ENCODE measurements around the gene SYNDIG1. TPM values are rescaled to one million over a fixed set of nuclear protein-coding genes. Genes with fewer than 3 reads are reported as not detected.

SYNDIG1 gene
- total RNA-seq, 2 experiments from 2014 or later = not detected

GRCh38 chr20:24479106-24479505 lies 9.7 kb downstream of the SYNDIG1 start:
- H3K4me3 ChIP-seq (ENCODE audit: low read depth, low read length, poor library complexity, severe bottlenecking) = no peak overlapping the region
- no peak for DNase-seq (ENCODE audit: low spot score)
- ChIA-PET POLR2A (no interaction called here), CTCF (ENCODE audit: unreplicated experiment) (no interaction called here)
- intact Hi-C loops (cut with micrococcal nuclease; ENCODE audit: unreplicated experiment) = no loop called here
- H3K27ac ChIP-seq (ENCODE audit: low read depth, low read length, poor library complexity, severe bottlenecking) = no peak overlapping the region
- TF ChIP-seq EZH2phosphoT487 (IDR thresholded peaks at IDR 0.05; ENCODE audit: borderline replicate concordance, low read depth, low read length) (no peak), CTCF (conservative IDR thresholded peaks at IDR 0.05; ENCODE audit: low read length) (no peak)
- no peaks in the 10 kb centered on the region for H3K9me2 ChIP-seq (ENCODE audit: insufficient read depth, low read length)
- no TSS peak for BruUV-seq (replicated peaks)
- no peak overlapping the region for H2AFZ ChIP-seq (ENCODE audit: low read length)
- no peaks in the 10 kb centered on the region for H3K4me1 ChIP-seq (ENCODE audit: insufficient read depth, low read length, poor library complexity, severe bottlenecking)
- H3K4me2 ChIP-seq (ENCODE audit: low read length) = no peak overlapping the region
- no peaks in the 10 kb centered on the region for H4K20me1 ChIP-seq (ENCODE audit: insufficient read depth, low read length)
- no peaks in the 10 kb centered on the region for H3K9me3 ChIP-seq (ENCODE audit: low read length)
- H3K79me2 ChIP-seq (ENCODE audit: insufficient read depth, low read depth, low read length) = no peaks in the 10 kb centered on the region
- H3K36me3 ChIP-seq (ENCODE audit: insufficient read depth, low read length) = no peaks in the 10 kb centered on the region

- BruUV-seq (replicated peaks) = no TSS peak
- no peak for TF ChIP-seq CTCF (conservative IDR thresholded peaks at IDR 0.05; ENCODE audit: low read length)
- TF ChIP-seq EZH2phosphoT487 (IDR thresholded peaks at IDR 0.05; ENCODE audit: borderline replicate concordance, low read depth, low read length) = no peak
- intact Hi-C loops (cut with micrococcal nuclease; ENCODE audit: unreplicated experiment) = no loop called here
Measured at GRCh38 chr20:24479595-24479994, 10.2 kb downstream of the SYNDIG1 start.

GRCh38 chr20:24480509-24480908 lies 11.1 kb downstream of the SYNDIG1 start:
- Histone ChIP-seq H3K4me2 (ENCODE audit: low read length) (no peak overlapping the region), H3K27ac (ENCODE audit: low read depth, low read length, poor library complexity, severe bottlenecking) (no peak overlapping the region), H3K9me3 (ENCODE audit: low read length) (no peaks in the 10 kb centered on the region), H3K36me3 (ENCODE audit: insufficient read depth, low read length) (no peaks in the 10 kb centered on the region), H3K4me3 (ENCODE audit: low read depth, low read length, poor library complexity, severe bottlenecking) (no peak overlapping the region), H3K4me1 (ENCODE audit: insufficient read depth, low read length, poor library complexity, severe bottlenecking) (no peaks in the 10 kb centered on the region), H4K20me1 (ENCODE audit: insufficient read depth, low read length) (no peaks in the 10 kb centered on the region), H3K79me2 (ENCODE audit: insufficient read depth, low read depth, low read length) (no peaks in the 10 kb centered on the region), H3K9me2 (ENCODE audit: insufficient read depth, low read length) (no peaks in the 10 kb centered on the region), H2AFZ (ENCODE audit: low read length) (no peak overlapping the region)
- ChIA-PET POLR2A (no interaction called here), CTCF (ENCODE audit: unreplicated experiment) (no interaction called here)
- TF ChIP-seq EZH2phosphoT487 (IDR thresholded peaks at IDR 0.05; ENCODE audit: borderline replicate concordance, low read depth, low read length) (no peak), CTCF (conservative IDR thresholded peaks at IDR 0.05; ENCODE audit: low read length) (no peak)
- no TSS peak for BruUV-seq (replicated peaks)
- intact Hi-C loops (cut with micrococcal nuclease; ENCODE audit: unreplicated experiment) = no loop called here
- DNase-seq (ENCODE audit: low spot score) = no peak

More at GRCh38 chr20:24479595-24479994, 10.2 kb downstream of the SYNDIG1 start:
- POLR2A ChIA-PET = no interaction called here
- Histone ChIP-seq H3K36me3 (ENCODE audit: insufficient read depth, low read length) (no peaks in the 10 kb centered on the region), H3K79me2 (ENCODE audit: insufficient read depth, low read depth, low read length) (no peaks in the 10 kb centered on the region), H3K4me1 (ENCODE audit: insufficient read depth, low read length, poor library complexity, severe bottlenecking) (no peaks in the 10 kb centered on the region), H3K27ac (ENCODE audit: low read depth, low read length, poor library complexity, severe bottlenecking) (no peak overlapping the region), H2AFZ (ENCODE audit: low read length) (no peak overlapping the region), H4K20me1 (ENCODE audit: insufficient read depth, low read length) (no peaks in the 10 kb centered on the region), H3K9me2 (ENCODE audit: insufficient read depth, low read length) (no peaks in the 10 kb centered on the region), H3K4me2 (ENCODE audit: low read length) (no peak overlapping the region), H3K9me3 (ENCODE audit: low read length) (no peaks in the 10 kb centered on the region), H3K4me3 (ENCODE audit: low read depth, low read length, poor library complexity, severe bottlenecking) (no peak overlapping the region)
- DNase-seq (ENCODE audit: low spot score) = no peak
- CTCF ChIA-PET (ENCODE audit: unreplicated experiment) = no interaction called here
